ENCODE results near the gene TRNP1. TPM values are rescaled to one million over a fixed set of nuclear protein-coding genes. Genes with fewer than 3 reads are reported as not detected.

Gene TRNP1
- total RNA-seq, 2 experiments from 2014 or later, result not detected

Other genes starting within 250 kb of the TRNP1 start
- gene PIGV, start 205.7 kb upstream of the TRNP1 start, total RNA-seq, result 10 to 100 TPM; 21.5 TPM
- gene ZDHHC18, start 167.0 kb upstream of the TRNP1 start, total RNA-seq, result 10 to 100 TPM; 52.9 TPM
- gene SFN, start 130.5 kb upstream of the TRNP1 start, total RNA-seq, result 1 to 10 TPM; 1.4 to 1.8 TPM
- 10 to 100 TPM; 30.1 to 31.2 TPM for gene GPN2, start 103.4 kb upstream of the TRNP1 start, total RNA-seq
- 10 to 100 TPM; 17.3 to 19.6 TPM for gene GPATCH3, start 93.2 kb upstream of the TRNP1 start, total RNA-seq
- gene NR0B2, start 79.7 kb upstream of the TRNP1 start, total RNA-seq, result not detected
- gene NUDC, start 71.9 kb upstream of the TRNP1 start, total RNA-seq, result 10 to 100 TPM; 59.0 to 59.1 TPM
- 1 to 10 TPM; 1.1 to 1.8 TPM for gene KDF1, start 33.2 kb upstream of the TRNP1 start, total RNA-seq
- not detected for gene TENT5B, start 19.2 kb downstream of the TRNP1 start, total RNA-seq
- gene SLC9A1, start 161.4 kb downstream of the TRNP1 start, total RNA-seq, result 10 to 100 TPM; 23.7 to 24.5 TPM
- gene WDTC1, start 240.9 kb downstream of the TRNP1 start, total RNA-seq, result 10 to 100 TPM; 41.5 to 43.0 TPM

Measured in activated naive CD8-positive, alpha-beta T cell treated with anti-CD3 and anti-CD28 coated beads, Interleukin-2, amount 10 ng/mL, durations not matched to agents 7 days and 5 days (primary cell).